MM.1S (cell line): ENCODE results near the gene TUFT1.

Experiments used
- DNase-seq: peaks from one replicate; pipeline ENCODE4 v3.0.0-alpha.2; 2015
- H2AFZ ChIP-seq: fragments of 300-600 bp; sonication (generic); 2 replicates; pipeline ENCODE4 v1.6.0; 2016; ENCODE audit warnings: antibody characterized with exemption, low read length
- H3F3A ChIP-seq: fragments of 300-600 bp; sonication (generic); 2 replicates; pipeline ENCODE4 v1.6.1; 2016; ENCODE audit warnings: mild to moderate bottlenecking, antibody characterized with exemption, low read length, moderate library complexity, mixed read lengths; ENCODE audit not compliant: insufficient read depth
- H3K27ac ChIP-seq: fragments of 300-600 bp; sonication (generic); 2 replicates; pipeline ENCODE4 v1.5.1; 2016; ENCODE audit warnings: mild to moderate bottlenecking, low read length
- H3K27me3 ChIP-seq: fragments of 300-600 bp; sonication (generic); replicated peaks from 2 replicates; pipeline ENCODE4 v1.6.0; 2016; ENCODE audit warnings: low read length; ENCODE audit not compliant: insufficient read depth
- H3K36me3 ChIP-seq: fragments of 300-600 bp; sonication (generic); replicated peaks from 2 replicates; pipeline ENCODE4 v1.6.1; 2016; ENCODE audit warnings: mild to moderate bottlenecking, low read length, mixed read lengths; ENCODE audit not compliant: insufficient read depth
- H3K4me1 ChIP-seq: fragments of 300-600 bp; sonication (generic); 2 replicates; pipeline ENCODE4 v1.6.1; 2016; ENCODE audit warnings: low read length, mixed read lengths
- H3K4me2 ChIP-seq: fragments of 300-600 bp; sonication (generic); 2 replicates; pipeline ENCODE4 v1.6.0; 2016; ENCODE audit warnings: low read depth, low read length
- H3K4me3 ChIP-seq: fragments of 300-600 bp; sonication (generic); 2 replicates; pipeline ENCODE4 v1.5.1; 2016; ENCODE audit warnings: low read length, mixed read lengths
- H3K79me2 ChIP-seq: fragments of 300-600 bp; sonication (generic); 2 replicates; pipeline ENCODE4 v1.6.1; 2016; ENCODE audit warnings: mixed run types, low read length, mixed read lengths
- H3K9ac ChIP-seq: fragments of 300-600 bp; sonication (generic); 2 replicates; pipeline ENCODE4 v1.6.1; 2016; ENCODE audit warnings: low read length, mixed read lengths
- H3K9me2 ChIP-seq: fragments of 300-600 bp; sonication (generic); replicated peaks from 2 replicates; pipeline ENCODE4 v1.6.1; 2016; ENCODE audit warnings: mild to moderate bottlenecking, low read length, mixed read lengths; ENCODE audit not compliant: insufficient read depth
- H3K9me3 ChIP-seq: fragments of 300-600 bp; sonication (generic); replicated peaks from 2 replicates; pipeline ENCODE4 v1.6.1; 2016; ENCODE audit warnings: mild to moderate bottlenecking, low read length, mixed read lengths; ENCODE audit not compliant: insufficient read depth
- H4K20me1 ChIP-seq: fragments of 300-600 bp; sonication (generic); 2 replicates; pipeline ENCODE4 v1.6.1; 2016; ENCODE audit warnings: mild to moderate bottlenecking, low read length, moderate library complexity, mixed read lengths; ENCODE audit not compliant: insufficient read depth
- EZH2 ChIP-seq: fragments of 300-600 bp; sonication (generic); optimal IDR thresholded peaks from 2 replicates; pipeline ENCODE3; 2017; ENCODE audit warnings: low read depth, mild to moderate bottlenecking, antibody characterized with exemption, low read length, mixed read lengths
- EZH2phosphoT487 ChIP-seq: fragments of 300-600 bp; sonication (generic); IDR thresholded peaks from 2 replicates; pipeline ENCODE4 v1.6.1; 2018; ENCODE audit warnings: antibody characterized with exemption, low read length
- TF ChIP-seq, protein P1 (sequence below): fragments of 300-600 bp; sonication (generic); IDR thresholded peaks from 2 replicates; pipeline ENCODE4 v1.5.1; 2016; ENCODE audit warnings: antibody characterized with exemption, low read length, mixed read lengths

The TUFT1 gene

GRCh38 chr1:151626740-151627334 is 86.7 kb downstream of the TUFT1 start:
- no peak for TF ChIP-seq EZH2phosphoT487
- TF ChIP-seq EZH2 = no peak
- TF ChIP-seq, protein P1, sequence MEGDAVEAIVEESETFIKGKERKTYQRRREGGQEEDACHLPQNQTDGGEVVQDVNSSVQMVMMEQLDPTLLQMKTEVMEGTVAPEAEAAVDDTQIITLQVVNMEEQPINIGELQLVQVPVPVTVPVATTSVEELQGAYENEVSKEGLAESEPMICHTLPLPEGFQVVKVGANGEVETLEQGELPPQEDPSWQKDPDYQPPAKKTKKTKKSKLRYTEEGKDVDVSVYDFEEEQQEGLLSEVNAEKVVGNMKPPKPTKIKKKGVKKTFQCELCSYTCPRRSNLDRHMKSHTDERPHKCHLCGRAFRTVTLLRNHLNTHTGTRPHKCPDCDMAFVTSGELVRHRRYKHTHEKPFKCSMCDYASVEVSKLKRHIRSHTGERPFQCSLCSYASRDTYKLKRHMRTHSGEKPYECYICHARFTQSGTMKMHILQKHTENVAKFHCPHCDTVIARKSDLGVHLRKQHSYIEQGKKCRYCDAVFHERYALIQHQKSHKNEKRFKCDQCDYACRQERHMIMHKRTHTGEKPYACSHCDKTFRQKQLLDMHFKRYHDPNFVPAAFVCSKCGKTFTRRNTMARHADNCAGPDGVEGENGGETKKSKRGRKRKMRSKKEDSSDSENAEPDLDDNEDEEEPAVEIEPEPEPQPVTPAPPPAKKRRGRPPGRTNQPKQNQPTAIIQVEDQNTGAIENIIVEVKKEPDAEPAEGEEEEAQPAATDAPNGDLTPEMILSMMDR = no peak
- Histone ChIP-seq H3K9ac (no peak overlapping the region), H3K79me2 (peaks cover 6% of the 10 kb centered on the region)

DNA sequence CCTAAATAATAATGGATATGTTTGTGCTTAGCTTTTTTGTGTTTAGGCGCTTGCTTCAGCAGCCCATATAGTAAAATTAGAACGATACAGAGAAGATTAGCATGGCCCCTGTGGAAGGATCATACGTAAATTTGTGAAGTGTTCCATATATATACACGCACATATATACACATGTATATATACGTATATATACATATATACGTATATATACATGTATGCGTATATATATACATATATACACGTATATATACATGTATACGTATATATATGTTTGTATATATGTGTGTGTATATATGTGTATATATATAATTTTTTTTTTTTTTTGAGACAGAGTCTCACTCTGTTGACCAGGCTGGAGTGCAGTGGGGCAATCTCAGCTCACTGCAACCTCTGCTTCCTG is 89.2 kb downstream of the TUFT1 start:
- Histone ChIP-seq H3K4me3 (no peak overlapping the region), H3K79me2 (no peaks in the 10 kb centered on the region), H3K36me3 (no peaks in the 10 kb centered on the region), H3K27ac (no peak overlapping the region), H3K9ac (no peak overlapping the region), H3K4me1 (no peaks in the 10 kb centered on the region), H3K9me2 (no peaks in the 10 kb centered on the region), H3F3A (no peaks in the 10 kb centered on the region), H2AFZ (no peak overlapping the region), H3K27me3 (no peaks in the 10 kb centered on the region), H3K9me3 (no peaks in the 10 kb centered on the region), H3K4me2 (no peak overlapping the region), H4K20me1 (no peaks in the 10 kb centered on the region)
- DNase-seq = no peak
- TF ChIP-seq EZH2phosphoT487 (no peak), EZH2 (no peak)
- TF ChIP-seq, protein P1 = no peak

More at GRCh38 chr1:151626740-151627334, 86.7 kb downstream of the TUFT1 start:
- Histone ChIP-seq H3K9me3 (no peaks in the 10 kb centered on the region), H3K27ac (no peak overlapping the region), H3K4me1 (no peaks in the 10 kb centered on the region), H3K4me3 (no peak overlapping the region), H2AFZ (no peak overlapping the region), H3K4me2 (no peak overlapping the region), H3K36me3 (no peaks in the 10 kb centered on the region), H3F3A (no peaks in the 10 kb centered on the region), H4K20me1 (no peaks in the 10 kb centered on the region), H3K27me3 (no peaks in the 10 kb centered on the region), H3K9me2 (no peaks in the 10 kb centered on the region)
- DNase-seq = no peak
